Omental fat pad (tissue), 4 donors: ENCODE data around the gene HSD17B8. TPM values are rescaled to one million over a fixed set of nuclear protein-coding genes. Genes with fewer than 3 reads are reported as not detected.
A peak's percentile ranks its signal among the peaks of the same experiment; 100 is the strongest.

Experiments
- ATAC-seq: fragments of 150-250 bp; one replicate; pipeline ENCODE4 v1.9.1; 2016; ENCODE audit warnings: mild to moderate bottlenecking, moderate library complexity; ENCODE audit not compliant: low FRiP score
- DNase-seq: peaks from one replicate; pipeline ENCODE4 v3.0.0-alpha.2; 2019; ENCODE audit warnings: low spot score
- CTCF ChIP-seq, 3 donors: fragments of 450-650 bp; IDR thresholded peaks; one replicate each; pipeline ENCODE4 v1.5.1; 2016 to 2017; ENCODE audit warnings: antibody characterized with exemption in 3 of 3, mild to moderate bottlenecking in 3 of 3, moderate library complexity in 2 of 3
- total RNA-seq, 4 donors: library from RNA; depleted of rRNA; stranded (reverse); fragments of >200 nt; gene quantifications; one replicate each; pipeline ENCODE4 v1.1.0, GENCODE V29; 2016

Gene HSD17B8
- total RNA-seq, 4 donors from 2014 or later: 6.9 to 13.6 (median 11.0) TPM

DNA sequence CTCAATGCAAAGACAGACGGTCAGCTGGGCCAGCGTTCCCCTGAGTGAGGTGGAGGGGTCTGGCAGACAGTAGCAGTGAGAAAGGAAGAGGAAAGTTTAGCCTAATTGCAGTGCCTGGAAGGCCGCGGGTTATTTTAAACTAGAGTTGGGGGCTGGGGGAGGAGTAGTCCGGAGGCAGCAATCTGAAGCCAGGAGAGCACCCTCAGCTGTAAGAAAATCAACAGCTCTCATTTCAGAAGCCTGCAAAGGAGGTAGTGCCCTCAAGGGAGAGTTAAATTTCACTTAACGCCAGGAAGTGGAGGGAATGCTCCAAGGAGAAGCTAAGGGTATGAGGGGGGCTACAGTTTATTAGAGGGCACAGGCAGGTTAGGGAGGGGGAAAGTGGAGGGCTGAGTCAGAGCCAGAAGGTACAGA, 30.8 kb downstream of the HSD17B8 start:
- no peak for DNase-seq
- ATAC-seq: no peak
- no peak for TF ChIP-seq CTCF (IDR thresholded peaks at IDR 0.05)

DNA sequence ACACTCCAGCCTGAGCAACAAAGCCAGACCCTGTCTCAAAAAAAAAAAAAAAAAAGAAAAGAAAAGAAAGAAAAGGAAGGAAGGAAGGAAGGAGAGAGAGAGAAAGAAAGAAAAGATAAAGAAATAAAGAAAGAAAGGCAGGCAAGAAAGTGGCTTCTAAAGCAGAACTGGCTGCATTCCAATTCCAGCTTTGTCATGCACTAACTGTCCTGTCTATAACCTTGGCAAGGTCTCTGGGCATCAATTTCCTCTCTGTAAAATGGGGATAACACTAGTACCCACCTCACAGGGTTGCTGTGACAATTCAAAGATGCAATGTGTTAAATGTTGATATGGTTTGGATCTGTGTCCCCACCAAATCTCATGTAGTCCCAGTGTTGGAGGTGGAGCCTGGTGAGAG, 31.9 kb downstream of the HSD17B8 start:
- no peak for ATAC-seq
- no peak for TF ChIP-seq CTCF (IDR thresholded peaks at IDR 0.05)
- no peak for DNase-seq

DNA sequence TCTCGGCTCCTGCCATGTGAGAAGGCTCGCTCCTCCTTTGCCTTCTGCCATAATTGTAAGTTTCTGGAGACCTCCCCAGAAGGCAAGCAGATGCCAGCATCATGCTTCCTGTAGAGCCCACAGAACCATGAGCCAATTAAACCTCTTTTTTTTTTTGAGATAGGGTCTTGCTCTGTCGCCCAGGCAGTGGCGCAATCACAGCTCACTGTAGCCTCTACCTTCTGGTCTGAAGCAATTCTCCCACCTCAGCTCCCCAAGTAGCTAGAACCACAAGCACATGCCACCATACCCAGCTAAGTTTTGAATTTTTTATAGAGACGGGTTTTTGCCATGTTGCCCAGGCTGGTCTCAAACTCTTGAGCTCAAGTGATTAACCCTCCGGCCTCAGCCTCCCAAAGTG, 32.4 kb downstream of the HSD17B8 start:
- no peak for TF ChIP-seq CTCF (IDR thresholded peaks at IDR 0.05)
- DNase-seq: no peak
- ATAC-seq: no peak

DNA sequence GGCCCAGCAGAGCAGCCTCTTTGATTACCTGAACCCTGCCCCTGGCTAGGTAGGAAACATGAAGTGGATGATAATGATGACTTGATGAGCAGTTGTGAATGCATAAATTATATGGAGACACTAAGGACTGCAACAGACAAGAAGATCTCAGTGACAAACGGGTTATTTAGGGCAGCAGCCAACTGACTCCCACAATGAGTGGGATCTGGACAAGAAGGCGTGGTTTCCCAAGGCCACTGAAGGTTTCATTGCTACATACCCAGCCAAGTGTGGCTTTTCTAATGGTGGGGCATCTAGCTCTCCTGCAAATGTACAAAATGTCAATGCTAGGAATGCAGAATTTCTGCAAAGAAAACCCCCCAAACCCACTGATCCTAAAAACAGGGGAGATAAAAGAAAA, 33.3 kb downstream of the HSD17B8 start:
- ATAC-seq: no peak
- TF ChIP-seq CTCF (IDR thresholded peaks at IDR 0.05): no peak

GRCh38 chr6:33241968-33242367, 37.5 kb downstream of the HSD17B8 start:
- no peak for TF ChIP-seq CTCF (IDR thresholded peaks at IDR 0.05)
- ATAC-seq: no peak
- no peak for DNase-seq

More for the DNA sequence above, 33.3 kb downstream of the HSD17B8 start:
- DNase-seq: no peak

- DNase-seq (no peak), ATAC-seq (no peak)
- no peak for TF ChIP-seq CTCF (IDR thresholded peaks at IDR 0.05)
Observed at GRCh38 chr6:33243476-33243875, 39.0 kb downstream of the HSD17B8 start.

DNA sequence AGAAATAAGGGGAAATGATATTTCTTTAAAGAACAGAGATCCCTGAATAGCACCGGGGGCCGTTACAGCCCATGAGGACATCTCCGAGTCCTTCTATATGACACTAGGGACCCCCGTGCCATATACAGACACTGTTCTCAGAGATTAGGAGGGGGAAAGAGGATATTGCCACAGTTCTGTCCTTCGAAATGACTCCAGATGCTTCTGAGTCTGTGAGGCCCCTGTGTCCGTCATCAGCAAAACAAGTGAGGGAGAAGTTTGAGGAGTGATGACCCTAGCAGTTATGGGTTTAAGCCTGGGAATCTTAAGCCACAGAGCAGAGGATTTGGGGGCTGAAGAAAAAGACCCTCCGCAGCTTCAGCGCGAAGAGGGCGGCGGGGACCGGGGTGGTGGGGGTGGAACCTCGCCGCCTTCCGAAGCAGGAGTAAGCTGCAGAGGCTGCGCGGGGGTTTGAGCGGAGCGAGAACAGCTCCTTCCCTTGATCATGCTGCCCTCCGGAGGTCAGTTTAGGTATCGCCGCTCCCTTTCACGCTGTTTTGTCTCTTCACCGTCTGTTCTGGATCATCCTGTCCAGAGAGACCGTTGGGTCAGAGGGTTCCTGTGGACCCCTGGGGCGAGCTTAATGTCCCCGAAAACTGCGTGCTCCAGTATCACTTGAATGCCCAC, 43.7 kb downstream of the HSD17B8 start:
- DNase-seq (peak; percentile 98), ATAC-seq (peak; percentile 71)
- TF ChIP-seq CTCF (IDR thresholded peaks at IDR 0.05): peak in 2 of 3 donors; percentile 36 to 88
